ENCODE results near the gene SCG5.

- TF ChIP-seq IRF3 (IDR thresholded peaks at IDR 0.05; ENCODE audit: low read depth, low read length) (no peak), YY1 (IDR thresholded peaks at IDR 0.05; ENCODE audit: low read depth) (no peak)
Observed at GRCh38 chr15:32743411-32744140, 102.1 kb downstream of the SCG5 start.

Data from SK-N-SH (cell line).